AG20443 (cell line): Measurements from ENCODE around the gene PCNX2.
"Not testable (repeated sequence)": the region's sequence is repeated elsewhere in the genome, so short reads cannot be mapped to it uniquely, and the experiment has no call there.

ENCODE experiments used
- DNase-seq: peaks from one replicate; pipeline ENCODE4 v3.0.0; 2012; ENCODE audit warnings: low spot score, mixed read lengths

Gene PCNX2

GRCh38 chr1:233102341-233102740 lies 193.2 kb downstream of the PCNX2 start:
- no peak for DNase-seq

DNA sequence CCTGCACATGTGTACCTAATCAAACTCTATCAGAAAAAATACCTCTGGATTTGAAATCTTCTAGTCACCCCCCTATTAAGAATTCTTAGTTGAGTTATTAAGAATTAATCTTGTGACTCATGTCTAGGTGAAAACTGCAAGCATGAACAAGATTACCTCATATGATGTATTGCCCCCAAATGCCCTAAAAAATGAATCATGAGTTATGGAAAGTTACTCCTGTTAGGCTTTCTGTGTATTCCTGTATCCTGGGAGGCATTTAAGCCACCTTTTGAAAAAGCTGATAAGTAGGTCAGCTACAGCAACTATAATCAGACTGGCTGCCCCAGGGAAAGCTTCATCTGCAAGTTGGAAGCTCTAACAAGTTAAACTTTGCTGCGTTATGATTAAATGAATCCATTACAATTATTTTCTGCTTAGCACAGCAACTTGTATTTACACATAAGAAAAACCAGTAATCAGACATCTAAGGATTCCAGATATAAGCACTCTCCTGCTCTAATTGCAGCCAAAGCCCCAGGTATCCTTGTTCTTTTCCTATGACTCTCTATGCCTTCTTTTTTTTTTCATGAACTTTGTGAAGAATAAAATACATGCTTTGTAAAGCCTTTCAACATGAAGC lies 197.5 kb downstream of the PCNX2 start:
- DNase-seq = no peak

GRCh38 chr1:233097546-233097945 lies 198.0 kb downstream of the PCNX2 start:
- DNase-seq = no peak

GRCh38 chr1:233094691-233095090 lies 200.8 kb downstream of the PCNX2 start:
- no peak for DNase-seq

GRCh38 chr1:233094269-233094668 lies 201.3 kb downstream of the PCNX2 start:
- no peak for DNase-seq

DNA sequence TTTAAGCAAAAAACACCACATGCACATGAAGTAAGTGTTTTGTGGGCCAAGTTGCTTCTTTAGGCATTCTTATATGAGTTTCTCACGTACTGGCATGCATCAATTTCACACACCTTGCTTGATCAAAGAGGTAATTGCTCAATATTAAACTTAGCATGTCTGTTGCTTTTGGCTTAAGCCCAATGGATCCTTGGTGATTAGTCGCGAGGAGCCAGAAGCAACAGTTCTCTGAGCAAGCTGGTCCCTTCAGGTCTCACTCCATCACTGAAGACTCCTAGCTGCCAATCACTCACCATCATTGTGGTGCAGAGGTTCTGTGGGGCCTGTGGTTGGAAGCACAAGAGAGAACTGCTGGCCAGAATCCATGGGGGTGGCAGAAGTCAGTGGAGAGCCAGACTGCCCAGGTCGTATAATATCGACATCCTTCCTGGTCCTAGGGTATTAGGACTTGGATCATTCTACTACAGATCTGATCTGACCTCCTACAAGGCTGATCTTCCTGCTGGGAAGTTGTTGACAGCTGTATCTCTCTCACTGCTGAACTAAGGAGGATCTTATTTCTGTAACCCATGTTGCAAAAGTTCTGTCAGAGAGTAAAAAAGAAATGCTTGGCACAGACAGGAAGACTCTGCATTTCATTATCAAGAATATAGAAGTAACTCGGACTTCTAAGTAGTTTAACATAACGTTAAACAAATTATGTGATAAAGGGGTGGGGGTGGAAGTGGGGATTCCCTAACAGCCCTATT lies 204.6 kb downstream of the PCNX2 start:
- DNase-seq = no peak

DNA sequence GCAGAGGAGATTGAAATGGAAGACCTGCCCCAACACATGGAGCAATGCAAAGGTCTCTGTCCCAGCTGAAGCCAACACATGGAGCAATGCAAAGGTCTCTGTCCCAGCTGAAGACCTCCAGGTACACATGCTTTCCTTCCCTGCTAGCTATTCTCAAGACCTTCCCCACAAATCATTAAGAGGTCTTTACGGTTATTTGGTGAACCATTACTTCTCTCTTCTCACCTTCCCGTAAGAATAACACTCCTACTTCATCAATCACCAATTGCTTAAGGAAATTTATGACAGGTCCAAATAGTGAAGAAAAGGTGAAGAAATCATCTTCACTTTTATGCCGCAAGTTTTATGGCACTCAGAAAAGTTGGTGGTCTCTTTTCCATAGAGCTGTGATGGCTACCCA lies 206.3 kb downstream of the PCNX2 start:
- no peak for DNase-seq

GRCh38 chr1:233088613-233089012 lies 206.9 kb downstream of the PCNX2 start:
- DNase-seq = no peak

GRCh38 chr1:233086961-233087881 lies 208.3 kb downstream of the PCNX2 start:
- no peak for DNase-seq

GRCh38 chr1:233085566-233085965 lies 210.0 kb downstream of the PCNX2 start:
- DNase-seq = peak; percentile 26

DNA sequence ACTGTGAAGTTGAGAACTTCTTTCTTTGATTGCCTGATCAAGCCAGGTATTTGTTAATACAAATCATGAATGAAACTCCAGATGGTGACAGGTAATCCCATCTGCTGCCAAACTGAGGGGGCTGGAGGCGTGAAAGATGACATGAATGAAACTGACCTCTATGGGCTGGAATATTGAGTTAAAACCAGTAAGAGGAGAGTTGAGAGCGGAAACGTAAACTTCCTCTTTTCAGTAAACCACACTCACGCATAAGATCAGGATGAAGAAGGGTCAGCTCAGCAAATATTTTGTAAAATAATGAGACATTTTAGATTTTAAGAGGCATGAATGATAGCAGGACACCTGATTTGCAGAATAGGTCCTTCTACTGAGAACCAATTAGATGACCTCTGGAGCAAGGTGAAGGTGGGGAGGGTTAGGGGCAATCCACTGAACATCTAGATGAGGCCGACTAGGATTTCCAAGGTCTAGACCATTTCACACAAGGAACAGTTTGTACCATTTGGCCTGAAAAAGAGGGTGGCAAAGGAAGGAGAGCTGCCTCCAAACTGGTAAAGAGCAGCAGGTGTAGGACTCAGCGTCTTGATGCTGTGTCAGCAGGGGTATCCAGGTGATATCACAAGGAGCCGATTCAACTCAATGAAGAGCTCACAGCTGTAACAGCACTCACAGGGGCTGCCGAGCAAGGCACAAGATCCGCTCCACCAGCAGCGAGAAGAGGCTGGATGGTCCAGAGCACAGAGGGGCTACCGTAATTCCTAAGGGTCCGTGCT lies 212.6 kb downstream of the PCNX2 start:
- DNase-seq = no peak

GRCh38 chr1:233081735-233082134 lies 213.8 kb downstream of the PCNX2 start:
- no peak for DNase-seq

DNA sequence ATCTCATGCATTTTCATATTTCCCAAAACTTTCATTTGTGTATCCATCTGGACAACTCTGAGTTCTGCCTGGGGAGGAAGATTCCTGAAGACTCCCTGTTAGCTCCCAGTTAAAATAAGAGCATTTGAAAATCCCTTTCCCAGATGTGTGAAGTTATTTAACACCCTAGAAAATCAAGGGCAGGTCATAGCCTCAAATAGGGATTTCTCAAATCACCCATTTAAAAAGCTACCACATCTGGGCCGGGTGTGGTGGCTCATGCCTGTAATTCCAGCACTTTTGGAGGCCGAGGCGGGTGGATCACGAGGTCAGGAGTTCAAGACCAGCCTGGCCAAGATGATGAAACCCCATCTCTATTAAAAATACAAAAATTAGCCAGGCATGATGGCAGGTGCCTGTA lies 214.7 kb downstream of the PCNX2 start:
- not testable (repeated sequence) for DNase-seq

DNA sequence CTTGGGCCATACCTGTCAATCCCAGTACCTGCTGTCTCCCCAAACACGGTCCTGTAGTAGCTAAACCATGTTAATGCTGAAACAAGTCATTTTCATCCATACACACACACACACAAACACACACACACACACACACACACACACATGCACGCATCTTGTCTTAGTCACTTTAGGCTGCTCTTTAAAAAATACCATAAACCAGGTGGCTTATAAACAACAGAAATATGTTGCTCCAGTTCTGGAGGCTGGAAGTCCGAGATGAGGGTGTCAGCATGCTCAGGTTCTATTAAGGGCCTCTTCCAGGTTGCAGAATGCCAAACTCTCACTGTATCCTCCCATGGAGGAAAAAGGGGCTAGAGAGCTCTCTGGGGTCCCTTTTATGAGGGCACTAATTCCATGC lies 215.2 kb downstream of the PCNX2 start:
- no peak for DNase-seq

- DNase-seq = no peak
Measured at GRCh38 chr1:233079574-233079973, 216.0 kb downstream of the PCNX2 start.

DNA sequence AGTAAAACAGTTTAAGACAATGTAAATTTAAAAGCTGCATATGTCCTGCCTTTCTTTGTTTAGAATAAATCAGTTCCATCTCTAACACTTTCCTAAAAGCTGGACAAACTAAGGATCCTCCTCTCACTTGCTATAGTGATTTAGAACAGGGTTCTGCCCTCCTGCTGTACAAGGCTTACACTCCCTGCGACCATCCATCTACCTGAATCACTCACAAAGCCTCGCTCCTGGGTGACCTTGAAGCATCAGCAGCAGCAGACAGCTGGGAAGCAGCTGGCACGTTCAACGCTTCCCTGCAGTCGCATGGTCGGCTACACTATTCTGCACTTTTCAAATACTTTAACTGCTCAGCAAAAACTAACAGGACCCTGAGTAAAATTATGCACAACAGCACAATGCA lies 217.1 kb downstream of the PCNX2 start:
- no peak for DNase-seq

DNA sequence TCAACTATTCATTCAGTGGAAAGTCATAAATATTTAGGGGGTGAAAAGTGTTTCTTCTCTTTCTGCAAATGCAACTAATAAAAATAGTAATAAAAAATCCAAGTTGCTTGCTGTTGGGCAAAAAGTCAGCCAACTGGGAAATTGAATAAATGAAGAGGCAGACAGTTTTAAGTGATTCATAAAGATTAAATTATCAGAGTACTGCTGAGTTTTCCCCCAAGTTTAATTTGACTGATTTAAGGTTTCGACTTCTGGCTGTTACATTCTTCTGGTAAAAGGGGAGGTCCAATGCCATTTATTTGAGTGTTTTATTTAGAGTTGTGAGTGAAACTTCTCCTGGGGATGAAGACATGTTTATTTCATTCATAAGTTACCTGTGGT lies 219.6 kb downstream of the PCNX2 start:
- no peak for DNase-seq

DNA sequence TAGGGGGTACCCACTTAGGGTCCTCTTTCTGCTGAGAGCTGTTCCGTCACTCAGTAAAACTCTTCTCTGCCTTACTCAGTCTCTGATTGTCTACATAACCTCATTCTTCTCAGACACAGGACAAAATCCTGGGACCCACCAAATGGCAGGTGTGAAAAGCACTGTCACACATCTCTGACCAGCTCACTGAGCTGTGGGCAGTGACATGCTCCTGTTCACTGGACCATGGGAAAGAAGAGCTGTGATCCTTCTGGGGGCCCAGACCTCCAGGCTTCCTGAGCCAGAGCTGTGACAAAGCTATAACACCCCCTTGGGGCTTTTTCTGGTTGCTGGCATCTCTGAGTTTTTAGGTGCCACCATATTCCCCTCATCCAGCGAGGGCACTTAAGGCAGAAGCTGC lies 229.4 kb downstream of the PCNX2 start:
- no peak for DNase-seq

GRCh38 chr1:233065685-233066084 lies 229.8 kb downstream of the PCNX2 start:
- DNase-seq = no peak

DNA sequence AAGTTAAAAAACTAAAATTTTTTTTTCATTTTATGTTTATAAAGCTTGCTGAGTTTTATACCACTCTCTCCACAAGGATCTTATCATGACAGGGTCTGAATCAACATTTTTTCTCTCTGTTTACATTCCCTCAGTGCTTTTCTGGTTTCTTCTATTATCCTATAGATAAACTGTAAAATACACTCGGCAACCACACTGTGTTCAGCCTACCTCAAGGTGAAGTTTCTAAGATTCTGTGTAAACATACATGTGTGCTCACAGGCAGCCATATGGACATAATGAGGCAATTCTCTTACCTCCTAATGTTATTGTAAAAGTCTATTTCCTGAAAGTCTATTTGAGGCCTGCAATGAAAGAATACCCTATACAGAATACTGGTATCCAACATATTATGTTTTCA lies 230.5 kb downstream of the PCNX2 start:
- DNase-seq = no peak

- no peak for DNase-seq
Measured at GRCh38 chr1:233063462-233063861, 232.1 kb downstream of the PCNX2 start.

DNA sequence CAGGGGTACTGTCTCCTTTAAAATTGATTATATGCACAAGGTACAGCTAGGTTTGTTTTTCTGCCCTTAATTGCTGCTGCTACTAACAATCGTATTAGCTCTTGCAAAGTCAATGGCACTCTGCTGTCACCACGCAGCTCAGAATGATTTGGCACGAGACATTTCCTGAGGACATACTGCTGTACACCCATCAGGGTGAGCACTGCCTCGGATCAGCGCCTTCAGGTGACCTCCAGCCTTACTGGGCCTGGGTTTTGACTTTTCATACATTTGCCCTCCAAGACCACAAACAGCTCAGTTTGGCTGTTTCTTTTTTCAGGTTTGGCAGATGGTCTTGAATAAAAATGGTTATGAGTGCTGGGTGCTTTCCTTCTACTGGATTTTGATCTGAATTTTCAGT lies 234.3 kb downstream of the PCNX2 start:
- DNase-seq = no peak
